ENCODE data around the gene ATP9B. TPM values are rescaled to one million over a fixed set of nuclear protein-coding genes. Genes with fewer than 3 reads are reported as not detected.

ATP9B gene
- total RNA-seq, 1 donor from 2014 or later, result 52.0 TPM

- no peak for TF ChIP-seq CTCF (IDR thresholded peaks at IDR 0.05; ENCODE audit: unreplicated experiment)
- H3K4me1 Mint-ChIP-seq, result no peaks in the 10 kb centered on the region
- no peak overlapping the region for H3K27ac Mint-ChIP-seq
- DNase-seq (ENCODE audit: low spot score in 2 of 2, unreplicated experiment in 2 of 2), result no peak
- H3K27me3 Mint-ChIP-seq (ENCODE audit: low read depth), result no peaks in the 10 kb centered on the region
- H3K36me3 Mint-ChIP-seq, result peaks cover 13% of the 10 kb centered on the region
- H3K9me3 Mint-ChIP-seq, result no peaks in the 10 kb centered on the region
- no peak overlapping the region for H3K4me3 Mint-ChIP-seq
These were observed 137.2 kb downstream of the ATP9B start for GRCh38 chr18:79206444-79206843.

- peaks cover 8% of the 10 kb centered on the region for H3K4me1 Mint-ChIP-seq
These were observed 139.7 kb downstream of the ATP9B start for GRCh38 chr18:79208906-79209305.

GRCh38 chr18:79210002-79210910 is 141.1 kb downstream of the ATP9B start:
- no peak overlapping the region for H3K4me3 Mint-ChIP-seq
- TF ChIP-seq CTCF (IDR thresholded peaks at IDR 0.05; ENCODE audit: unreplicated experiment), result no peak
- DNase-seq (ENCODE audit: low spot score in 2 of 2, unreplicated experiment in 2 of 2), result no peak
- no peaks in the 10 kb centered on the region for H3K9me3 Mint-ChIP-seq
- H3K4me1 Mint-ChIP-seq, result peaks cover 8% of the 10 kb centered on the region
- no peak overlapping the region for H3K27ac Mint-ChIP-seq
- peaks cover 13% of the 10 kb centered on the region for H3K36me3 Mint-ChIP-seq
- no peaks in the 10 kb centered on the region for H3K27me3 Mint-ChIP-seq (ENCODE audit: low read depth)

More at GRCh38 chr18:79208906-79209305, 139.7 kb downstream of the ATP9B start:
- no peak for TF ChIP-seq CTCF (IDR thresholded peaks at IDR 0.05; ENCODE audit: unreplicated experiment)
- DNase-seq (ENCODE audit: low spot score in 2 of 2, unreplicated experiment in 2 of 2), result no peak
- H3K9me3 Mint-ChIP-seq, result no peaks in the 10 kb centered on the region
- peaks cover 13% of the 10 kb centered on the region for H3K36me3 Mint-ChIP-seq
- no peak overlapping the region for H3K27ac Mint-ChIP-seq
- no peak overlapping the region for H3K4me3 Mint-ChIP-seq
- no peaks in the 10 kb centered on the region for H3K27me3 Mint-ChIP-seq (ENCODE audit: low read depth)

GRCh38 chr18:79211844-79212243 is 142.7 kb downstream of the ATP9B start:
- TF ChIP-seq CTCF (IDR thresholded peaks at IDR 0.05; ENCODE audit: unreplicated experiment), result no peak
- Mint-ChIP-seq H3K27ac (no peak overlapping the region), H3K9me3 (no peaks in the 10 kb centered on the region), H3K4me1 (peaks cover 8% of the 10 kb centered on the region), H3K4me3 (no peak overlapping the region), H3K36me3 (peaks cover 11% of the 10 kb centered on the region), H3K27me3 (ENCODE audit: low read depth) (no peaks in the 10 kb centered on the region)
- DNase-seq (ENCODE audit: low spot score in 2 of 2, unreplicated experiment in 2 of 2), result no peak

- peaks cover 8% of the 10 kb centered on the region for H3K4me1 Mint-ChIP-seq
- H3K4me3 Mint-ChIP-seq, result no peak overlapping the region
- no peaks in the 10 kb centered on the region for H3K27me3 Mint-ChIP-seq (ENCODE audit: low read depth)
- TF ChIP-seq CTCF (IDR thresholded peaks at IDR 0.05; ENCODE audit: unreplicated experiment), result no peak
- H3K9me3 Mint-ChIP-seq, result no peaks in the 10 kb centered on the region
- peaks cover 15% of the 10 kb centered on the region for H3K36me3 Mint-ChIP-seq
- no peak overlapping the region for H3K27ac Mint-ChIP-seq
- DNase-seq (ENCODE audit: low spot score in 2 of 2, unreplicated experiment in 2 of 2), result no peak
These were observed 144.9 kb downstream of the ATP9B start for GRCh38 chr18:79214056-79214455.
